EL (cell line): Measurements from ENCODE around the gene HYLS1.

ENCODE experiments used
- DNase-seq: peaks from one replicate; pipeline ENCODE4 v3.0.0-alpha.2; 2016

HYLS1 gene

DNA sequence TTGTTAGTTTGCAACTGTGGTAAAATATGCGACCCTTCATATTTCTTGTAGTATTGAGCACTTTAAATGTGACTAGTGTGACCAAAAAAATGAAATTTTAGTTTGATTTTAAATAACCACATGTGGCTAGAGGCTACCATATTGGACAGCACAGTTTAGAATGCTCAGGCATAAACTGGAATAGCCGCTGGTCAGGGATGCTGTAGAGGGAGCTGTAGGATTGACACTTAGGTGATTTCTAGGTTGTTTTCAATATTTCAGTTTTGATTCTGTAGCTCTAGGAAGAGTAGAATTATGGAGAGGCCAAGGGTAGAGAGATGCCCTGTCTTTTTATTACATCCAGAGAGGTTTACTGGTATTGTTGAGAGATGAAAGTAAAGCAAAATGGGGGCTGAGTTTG lies 47.6 kb downstream of the HYLS1 start:
- DNase-seq: no peak

DNA sequence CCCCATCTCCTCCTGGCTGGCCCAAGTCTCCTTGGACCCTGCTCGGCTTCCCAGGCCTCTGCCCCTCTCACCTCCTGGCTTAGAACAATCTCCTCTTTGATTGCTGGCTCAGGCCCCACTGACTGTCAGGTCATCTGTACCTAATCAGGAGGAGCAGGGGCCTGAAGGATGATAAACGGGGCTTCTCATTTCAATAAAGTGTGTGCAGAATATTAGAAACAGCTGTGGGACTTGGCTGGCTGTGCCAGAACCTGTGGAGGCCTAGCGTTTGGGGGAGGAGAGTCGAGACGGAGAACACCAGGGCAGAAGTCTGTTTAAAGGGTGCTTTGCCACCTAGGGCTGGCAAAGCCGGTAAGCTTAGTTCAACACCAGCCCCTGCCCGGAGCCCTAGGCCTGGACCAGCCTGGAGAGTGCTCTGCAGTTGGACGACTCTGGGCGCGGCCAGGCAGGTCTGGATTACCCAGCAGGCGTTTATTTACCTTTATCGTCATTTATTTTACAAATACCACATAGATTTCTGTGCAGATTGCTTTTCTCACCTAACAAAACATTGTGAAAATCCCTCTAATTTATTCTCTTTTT lies 48.2 kb downstream of the HYLS1 start:
- DNase-seq: no peak

DNA sequence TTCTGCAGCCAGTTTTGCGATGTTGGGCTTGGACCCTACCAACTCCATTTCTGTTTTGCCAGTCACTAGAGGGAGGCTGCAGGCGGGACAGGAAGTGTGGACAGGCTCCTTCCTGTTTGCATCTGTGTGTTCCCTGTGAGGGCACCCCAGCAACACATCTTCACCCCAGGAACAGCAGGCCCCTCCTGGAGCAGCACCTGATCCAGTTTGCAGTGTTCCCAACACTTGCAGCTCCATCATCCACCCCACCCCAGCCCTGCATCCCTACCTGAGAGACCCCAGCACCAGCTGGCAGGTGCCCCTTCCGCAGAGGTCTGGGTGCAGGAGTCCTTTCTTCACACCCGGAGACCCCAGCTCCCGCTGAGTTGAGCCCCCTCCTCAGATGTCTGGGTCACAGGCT lies 51.0 kb downstream of the HYLS1 start:
- DNase-seq: no peak

DNA sequence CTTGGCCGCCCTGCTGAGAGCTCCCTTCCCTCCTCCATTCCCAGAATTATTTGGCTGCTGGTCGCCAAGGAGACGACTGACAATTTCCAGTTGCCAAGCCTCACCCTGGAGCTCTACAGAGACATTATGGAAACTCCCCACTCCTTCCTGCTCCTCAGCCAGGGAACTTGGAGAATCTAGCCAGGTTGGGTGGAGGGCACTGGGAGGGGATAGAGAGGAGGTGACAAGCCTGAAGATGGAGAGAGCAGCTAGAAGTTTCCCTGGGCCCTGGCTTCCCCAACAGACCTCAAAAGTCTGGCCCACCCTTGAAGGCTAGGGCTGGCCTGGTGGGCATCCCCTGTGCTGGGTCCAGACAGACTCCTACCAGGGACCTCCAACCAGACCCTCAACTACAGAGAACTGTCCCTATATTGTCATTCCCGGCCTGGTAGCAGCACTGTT lies 51.6 kb downstream of the HYLS1 start:
- DNase-seq: no peak

DNA sequence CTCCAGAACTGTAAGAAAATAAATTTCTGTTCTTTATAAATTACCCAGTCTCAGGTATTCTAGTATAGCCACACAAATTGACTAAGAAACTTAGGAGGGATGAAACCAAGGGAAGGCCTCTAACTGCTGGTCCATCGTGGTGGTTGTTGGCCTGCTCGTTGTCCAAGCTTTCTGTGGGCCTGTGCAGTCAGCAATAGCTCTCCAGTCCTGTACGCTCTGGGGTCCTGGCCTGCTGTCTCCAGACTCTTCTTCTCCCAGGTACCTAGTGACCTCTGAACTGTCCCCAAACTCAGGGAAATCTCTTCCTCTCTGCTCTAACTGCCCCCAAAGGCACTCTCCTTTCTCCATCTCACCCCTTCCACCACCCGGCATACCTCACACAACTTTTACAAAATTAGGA lies 52.7 kb downstream of the HYLS1 start:
- no peak for DNase-seq

DNA sequence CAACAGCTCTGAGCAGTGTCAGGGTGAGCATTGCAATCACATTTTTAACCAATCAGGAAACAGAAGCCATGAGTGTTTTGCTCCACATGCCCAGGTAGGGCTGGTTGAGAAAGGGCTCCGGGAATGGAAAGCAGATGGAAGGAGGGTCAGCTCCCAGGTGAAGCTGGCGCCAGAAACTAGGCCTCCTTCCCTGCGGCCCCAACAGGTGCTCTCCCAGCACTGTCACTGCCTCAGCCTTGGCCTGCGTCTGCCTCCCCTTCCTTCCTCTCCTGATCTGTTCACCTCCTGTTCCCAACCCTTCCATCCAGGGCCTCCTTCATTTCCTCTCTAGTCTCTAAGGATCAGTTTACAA lies 53.8 kb downstream of the HYLS1 start:
- DNase-seq: no peak

DNA sequence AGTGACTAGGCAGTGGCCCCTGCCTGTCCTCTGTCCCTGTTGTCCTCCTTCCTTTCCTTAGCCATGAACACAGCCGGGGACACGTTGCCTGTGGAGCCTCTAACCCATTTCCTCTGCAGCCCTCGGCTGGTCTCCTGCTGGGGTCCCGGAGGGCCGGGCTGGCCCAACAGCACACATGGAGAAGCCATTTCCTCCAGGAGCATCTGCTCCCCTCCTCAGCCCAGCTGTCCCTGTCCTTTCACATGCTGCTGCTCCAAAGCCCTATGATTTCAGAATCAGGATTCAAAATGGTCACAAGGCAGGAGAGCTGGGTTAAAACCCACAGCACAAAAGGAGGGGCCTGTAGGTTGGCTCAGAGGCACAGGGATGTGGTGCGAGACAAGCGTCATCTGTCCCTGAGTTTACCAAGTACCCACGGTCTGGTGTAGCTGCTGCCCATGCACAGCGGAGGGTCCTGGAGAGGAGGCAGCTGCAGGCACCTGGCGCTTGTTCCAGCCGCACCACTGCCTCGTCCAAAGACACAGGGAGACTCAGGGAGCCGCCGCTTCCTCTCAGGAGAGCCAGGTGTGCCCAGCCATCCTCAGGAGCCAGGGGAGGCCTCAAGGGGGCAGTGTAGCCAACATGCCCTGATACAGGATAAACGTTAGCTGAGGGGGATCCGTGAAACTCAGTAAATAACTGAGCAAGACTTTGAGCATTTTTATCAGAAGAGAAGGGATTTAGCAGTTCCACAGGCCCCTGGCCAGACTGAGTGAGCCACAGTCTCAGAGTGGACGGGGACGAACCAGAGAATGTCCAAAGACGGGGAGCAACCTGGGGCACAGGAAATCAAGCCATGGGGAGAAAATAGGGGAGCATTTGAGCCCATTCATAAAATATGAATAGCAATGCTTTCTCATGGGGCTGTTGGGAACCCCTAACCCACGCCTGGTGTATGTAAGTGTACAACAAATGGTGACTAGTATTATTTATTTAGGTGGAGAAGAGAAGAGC lies 54.4 kb downstream of the HYLS1 start:
- peak; percentile 13 for DNase-seq

DNA sequence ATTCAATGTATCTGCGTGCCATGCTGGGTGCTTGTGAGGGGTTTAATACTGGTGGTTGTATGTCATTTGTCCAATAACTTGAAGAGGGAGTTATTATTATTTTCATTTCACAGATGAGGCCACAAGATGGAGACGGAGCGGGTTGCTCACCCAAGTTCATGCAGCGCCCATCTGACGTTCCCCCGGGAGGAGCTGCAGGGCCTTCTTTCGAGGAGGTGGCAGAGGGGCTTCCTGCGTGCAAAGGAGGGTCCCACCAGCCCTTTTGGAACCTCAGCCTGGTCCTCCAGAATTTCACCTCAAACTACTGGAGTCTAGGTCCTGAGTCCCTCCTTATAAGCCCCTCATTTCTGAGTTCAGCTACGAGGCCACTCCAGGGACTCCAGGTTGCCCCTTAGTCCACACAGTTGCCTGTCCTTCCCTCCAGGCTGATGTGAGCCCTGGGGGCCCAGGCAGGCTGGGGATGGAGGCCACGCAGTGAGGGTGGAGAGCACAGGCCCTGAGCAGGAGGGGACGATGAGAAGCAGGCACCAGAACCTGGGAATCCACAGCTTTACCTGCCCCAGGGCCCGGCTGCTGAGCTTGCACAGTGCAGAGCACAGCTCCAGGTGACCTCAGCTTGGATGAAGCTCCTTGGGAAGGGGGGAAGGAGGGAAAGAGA lies 55.4 kb downstream of the HYLS1 start:
- no peak for DNase-seq

DNA sequence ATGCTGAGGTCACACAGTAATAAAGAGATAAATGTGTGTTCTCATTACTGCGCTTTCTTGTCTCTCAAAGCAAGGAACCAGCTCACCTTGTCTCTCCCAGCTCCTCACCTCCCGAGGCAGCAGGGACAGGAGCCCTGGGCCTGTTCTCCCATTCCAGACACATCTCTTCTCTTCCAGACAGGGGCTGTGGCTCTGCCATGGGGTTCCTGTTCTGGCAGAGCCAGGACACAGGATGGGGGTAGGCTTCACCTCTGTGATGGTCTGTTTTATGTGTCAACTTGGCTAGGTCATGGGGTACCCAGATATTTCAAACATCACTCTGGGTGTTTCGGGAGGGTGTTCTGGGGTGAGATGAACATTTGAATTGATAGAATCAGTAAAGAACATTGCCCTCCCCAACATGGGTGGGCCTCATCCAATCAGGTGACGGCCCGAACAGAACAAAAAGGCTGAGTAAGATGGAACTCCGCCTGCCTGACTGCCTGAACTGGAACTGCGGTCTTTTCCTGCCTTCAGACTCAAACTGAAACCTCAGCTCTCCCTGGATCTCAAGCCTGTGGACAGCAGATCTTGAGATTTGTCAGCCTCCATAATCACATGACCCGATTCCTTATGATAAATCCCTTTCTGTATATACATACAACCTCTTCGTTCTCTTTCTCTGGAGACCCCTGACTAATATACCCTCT lies 56.3 kb downstream of the HYLS1 start:
- no peak for DNase-seq

DNA sequence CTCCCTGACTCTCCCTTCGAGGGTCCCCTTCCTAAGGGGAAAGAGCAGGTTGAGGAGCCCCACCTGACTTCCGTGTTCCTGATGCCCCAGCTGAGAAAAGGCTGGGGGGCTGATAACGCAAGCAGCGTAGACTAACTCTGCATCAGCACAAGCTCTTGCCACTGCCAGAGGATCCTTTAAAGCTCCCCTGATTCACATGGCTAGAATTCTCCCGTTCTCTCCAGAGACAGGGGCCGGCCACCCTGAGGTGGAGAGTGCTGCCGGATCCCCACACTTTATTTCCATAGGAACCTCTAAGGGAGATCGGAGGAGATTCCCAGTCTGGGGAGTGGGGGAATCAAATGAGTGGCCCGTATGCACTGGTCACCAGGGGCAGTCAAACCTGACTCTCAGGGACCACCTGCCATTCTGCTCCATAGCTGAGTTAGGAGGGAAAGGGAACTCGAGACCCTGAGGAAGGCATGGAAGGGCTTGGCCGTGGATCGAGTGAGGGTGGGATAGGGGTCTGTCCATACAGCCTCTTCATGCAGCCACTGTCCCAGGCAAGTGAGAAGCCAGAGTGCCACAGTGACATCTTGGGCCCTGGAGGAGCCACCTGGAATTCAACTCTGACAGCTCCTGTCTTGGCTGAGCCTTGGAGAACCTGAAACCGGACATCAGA lies 57.0 kb downstream of the HYLS1 start:
- no peak for DNase-seq

DNA sequence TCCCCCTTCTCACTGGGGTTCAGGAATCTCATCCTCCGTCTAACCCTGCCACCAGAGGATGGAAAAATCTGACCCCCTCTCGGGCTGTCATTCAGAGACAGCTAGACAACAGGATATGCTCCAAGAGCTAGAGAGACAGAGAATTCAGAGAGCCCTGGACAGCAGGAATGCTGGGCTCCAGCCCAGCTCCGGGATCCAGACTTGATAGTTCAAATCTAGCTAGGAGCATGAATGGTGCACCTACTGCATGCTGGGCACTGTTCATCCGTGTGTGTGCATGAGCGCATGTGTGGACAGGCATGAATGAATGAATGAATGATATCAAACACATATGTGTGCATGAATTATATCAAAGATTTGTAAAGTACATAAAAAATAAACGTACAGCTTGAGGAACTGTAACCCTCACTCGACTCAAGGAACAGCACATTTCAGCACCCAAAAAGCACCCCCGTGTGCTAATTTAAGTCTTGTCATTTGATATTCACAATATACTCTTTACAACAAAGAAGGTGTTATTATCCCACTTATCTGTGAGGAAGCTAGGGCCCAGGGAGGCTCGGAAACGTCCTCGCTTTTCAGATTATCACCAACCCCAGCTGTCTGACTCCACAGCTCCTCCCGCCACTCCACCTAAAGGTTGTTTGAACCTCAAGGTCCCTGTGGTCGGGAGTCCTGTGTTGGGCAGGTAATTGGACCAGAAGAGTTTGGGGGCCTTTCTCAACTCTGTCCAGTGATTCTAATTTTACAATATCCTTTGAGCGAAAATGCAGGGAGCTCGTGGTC lies 57.7 kb downstream of the HYLS1 start:
- DNase-seq: no peak

DNA sequence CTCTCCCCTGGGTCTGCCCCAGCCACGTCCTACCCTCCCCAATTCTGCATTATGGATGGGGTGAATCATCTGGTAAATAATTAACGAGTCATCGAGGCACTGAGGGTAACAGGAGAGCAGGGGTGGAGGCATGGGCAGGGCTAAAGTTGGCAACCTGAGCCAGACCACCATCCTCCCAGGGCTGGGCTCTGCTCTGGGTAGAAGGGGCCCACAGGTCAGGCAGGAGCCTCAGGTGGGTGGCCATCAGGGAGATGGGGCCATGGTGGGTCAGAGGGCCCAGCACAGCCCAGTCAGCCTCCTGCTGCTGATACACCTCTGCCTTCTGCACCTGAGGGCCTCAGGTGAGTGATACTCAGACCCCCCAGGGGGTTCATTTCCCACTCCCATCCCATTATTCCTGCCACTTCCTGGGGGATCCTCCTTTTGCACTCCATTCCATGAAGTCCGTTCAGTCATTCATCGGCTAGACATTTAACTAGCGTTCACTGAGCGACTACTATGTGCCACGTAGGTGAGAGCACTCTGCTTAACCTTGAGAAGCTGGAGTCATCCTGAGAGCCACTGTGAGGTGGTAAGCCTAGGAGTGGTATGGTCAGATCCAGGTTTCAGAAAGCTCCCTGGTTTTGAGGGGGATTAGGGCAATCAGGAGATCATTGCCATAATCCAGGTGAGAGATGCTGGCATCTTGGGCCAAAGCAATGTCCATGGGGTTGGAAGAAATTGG lies 58.5 kb downstream of the HYLS1 start, which contains the start of gene VSIG10L2:
Gene VSIG10L2, plus strand, starts transcription at position 248 of the 724 bp plus-strand sequence. Its CDS starts 12 bp downstream, at position 260.
- no peak for DNase-seq

DNA sequence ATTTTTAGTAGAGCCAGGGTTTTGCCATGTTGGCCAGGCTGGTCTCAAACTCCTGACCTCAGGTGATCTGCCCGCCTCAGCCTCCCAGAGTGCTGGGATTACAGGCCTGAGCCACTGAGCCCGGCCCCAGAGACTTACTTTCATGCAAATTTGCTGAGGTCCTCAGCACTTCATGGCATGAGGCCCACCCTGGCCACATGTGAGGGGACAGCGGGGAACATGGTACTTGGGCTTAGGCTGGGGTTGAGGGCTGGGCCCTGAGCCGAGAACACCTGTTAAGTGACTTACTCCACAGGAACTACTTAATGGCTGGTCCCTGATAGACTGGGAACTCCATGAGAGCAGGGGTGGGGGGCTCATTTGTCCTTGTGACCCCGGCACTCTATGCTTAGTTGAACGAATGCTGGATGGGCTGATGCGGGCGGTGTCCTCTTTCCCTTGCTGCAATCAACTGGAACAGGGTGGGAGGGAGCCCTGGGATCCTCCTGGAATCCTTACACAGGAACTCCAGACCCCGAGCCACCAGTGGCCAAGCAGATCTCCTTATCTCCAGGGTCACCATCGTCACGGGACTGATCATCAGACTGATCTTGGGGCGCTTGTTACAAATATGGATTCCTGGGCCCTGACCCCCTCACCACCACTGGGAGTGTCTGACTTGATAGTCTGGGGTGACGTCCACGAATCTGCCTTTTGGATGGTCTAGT lies 59.4 kb downstream of the HYLS1 start:
- no peak for DNase-seq

DNA sequence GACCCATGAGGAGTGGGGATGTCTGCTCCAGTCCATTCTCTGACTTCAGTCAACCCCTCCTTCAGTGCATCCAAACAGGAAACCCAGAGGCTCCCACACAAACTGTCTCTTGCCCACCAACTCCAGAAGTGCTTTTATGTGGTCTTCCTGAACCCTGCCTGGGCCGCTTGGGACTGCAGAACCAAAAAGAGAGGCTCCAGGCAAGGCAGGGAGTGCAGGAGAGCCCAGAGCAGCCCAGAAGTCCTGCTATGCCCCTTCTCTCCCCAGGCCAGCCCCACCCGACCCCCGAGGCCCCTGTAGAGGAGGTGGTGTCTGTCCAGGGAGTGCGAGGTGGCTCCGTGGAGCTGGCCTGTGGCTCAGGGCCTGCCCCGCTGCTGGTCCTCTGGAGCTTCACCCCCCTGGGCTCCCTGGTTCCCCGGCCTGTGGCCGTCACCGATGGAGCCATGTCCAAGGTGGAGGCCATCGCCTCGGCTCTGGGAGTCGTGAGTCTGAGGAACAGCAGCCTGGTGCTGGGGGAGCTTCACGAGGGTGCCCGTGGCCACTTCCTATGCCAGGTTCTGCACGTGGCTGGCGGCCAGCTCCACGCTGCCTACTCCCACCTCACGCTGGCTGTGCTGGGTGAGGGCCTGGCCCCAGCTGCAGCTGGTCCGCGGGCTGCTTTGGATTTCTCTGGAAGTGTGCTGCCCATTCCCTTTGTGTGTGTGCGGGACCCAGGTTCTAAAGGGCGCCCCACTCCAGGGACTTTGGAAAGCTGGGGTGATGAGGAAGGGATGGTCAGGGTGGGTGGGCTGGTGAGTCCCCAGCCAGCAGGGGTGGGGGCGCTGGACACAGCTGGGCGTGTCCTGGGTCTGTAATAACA lies 60.2 kb downstream of the HYLS1 start:
- DNase-seq: no peak

DNA sequence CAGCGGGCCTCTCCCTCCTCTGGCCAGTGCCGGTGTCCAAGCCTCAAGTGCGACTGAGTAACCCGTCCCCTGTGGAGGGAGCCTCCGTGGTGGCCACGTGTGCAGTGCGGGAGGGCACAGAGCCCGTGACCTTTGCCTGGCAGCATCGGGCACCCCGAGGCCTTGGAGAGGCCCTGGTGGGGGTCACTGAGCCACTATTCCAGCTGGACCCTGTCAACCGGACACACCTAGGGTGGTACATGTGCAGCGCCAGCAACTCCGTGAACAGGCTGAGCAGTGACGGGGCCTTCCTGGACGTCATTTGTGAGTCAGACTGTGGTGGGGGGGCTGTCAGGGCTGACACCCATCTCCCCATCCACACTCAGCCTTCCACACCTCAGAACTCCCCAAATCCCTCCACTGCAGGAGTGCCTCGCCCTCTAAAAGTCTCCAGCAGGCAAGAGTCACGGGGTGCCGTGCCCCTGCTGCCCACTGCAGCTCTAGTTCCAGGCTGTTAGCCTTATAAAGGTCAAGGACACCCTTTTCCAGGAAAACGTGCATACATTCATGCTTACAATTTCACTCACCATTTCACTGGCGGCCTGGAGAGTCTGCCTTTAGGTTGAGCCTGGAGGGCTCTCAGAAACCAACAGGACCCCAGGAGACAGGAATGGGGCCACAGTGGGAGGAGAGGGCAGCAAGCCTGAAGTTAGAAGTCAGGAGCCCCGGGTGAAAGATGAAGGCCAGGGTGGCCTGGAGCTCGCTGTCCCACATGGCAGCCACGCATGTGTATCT lies 61.0 kb downstream of the HYLS1 start:
- no peak for DNase-seq

DNA sequence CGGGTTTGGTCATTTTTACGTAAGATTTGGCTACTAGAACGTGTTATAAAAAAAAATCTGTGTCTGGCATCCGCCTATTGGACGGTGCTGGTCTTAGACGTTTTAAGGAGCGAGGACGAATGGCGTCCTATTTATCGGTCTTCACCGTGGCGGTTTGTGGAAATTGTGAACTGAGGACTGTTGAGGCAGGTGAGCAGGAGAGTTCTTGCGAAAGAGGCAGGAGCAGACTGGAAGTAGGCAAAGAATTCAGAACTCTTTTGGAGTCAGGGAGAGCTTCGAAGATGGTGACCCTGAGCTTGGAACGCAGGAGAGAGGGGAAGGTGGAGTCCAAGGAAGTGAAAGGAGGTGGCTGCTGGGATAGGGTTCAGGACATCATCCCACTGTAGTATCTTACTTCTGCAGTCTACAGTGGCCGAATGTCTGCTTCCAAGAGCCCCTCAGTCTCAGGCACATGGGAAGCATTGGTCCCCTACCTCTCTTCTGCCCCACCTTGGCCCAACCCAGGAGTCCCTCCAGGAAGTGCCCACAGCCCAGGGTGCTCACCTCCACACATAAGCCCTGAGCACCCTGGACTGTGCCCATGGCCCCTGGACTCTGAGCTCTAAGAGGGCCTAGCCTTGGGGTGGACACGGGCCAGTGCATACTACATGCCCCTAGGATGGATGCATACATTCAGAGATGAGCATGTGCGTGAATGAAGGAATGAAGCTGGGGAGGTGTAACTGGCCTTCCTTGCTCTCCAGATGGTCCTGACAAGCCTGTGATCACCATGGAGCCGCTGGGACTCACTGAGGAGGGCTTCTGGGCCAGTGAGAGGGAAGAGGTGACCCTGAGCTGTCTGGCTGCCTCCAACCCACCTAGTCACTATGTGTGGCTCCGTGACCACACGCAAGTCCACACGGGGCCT lies 62.1 kb downstream of the HYLS1 start:
- no peak for DNase-seq

DNA sequence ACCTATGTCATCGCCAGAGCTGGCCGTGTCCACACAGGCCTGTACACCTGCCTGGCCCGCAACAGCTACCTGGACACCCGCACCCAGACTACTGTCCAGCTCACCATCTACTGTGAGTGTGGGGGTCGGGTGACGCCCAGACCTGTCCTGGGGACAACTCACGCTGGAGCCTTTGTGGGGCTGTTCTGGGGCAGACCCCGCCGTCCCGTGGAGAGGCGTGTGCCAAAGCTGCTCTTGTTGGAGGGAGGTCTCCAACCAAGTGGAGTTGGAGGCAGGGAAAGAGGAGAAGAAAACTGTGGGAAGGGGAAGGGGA lies 62.7 kb downstream of the HYLS1 start:
- DNase-seq: no peak
